GM19452 (cell line): Measurements from ENCODE around the gene LRRFIP1.
"Not testable (repeated sequence)": the region's sequence is repeated elsewhere in the genome, so short reads cannot be mapped to it uniquely, and the experiment has no call there.

ENCODE experiments used
- ATAC-seq: cut with Tn5 transposase; IDR thresholded peaks from one replicate; pipeline ENCODE4 v1.9.1; 2021; ENCODE audit not compliant: unreplicated experiment

LRRFIP1 gene

DNA sequence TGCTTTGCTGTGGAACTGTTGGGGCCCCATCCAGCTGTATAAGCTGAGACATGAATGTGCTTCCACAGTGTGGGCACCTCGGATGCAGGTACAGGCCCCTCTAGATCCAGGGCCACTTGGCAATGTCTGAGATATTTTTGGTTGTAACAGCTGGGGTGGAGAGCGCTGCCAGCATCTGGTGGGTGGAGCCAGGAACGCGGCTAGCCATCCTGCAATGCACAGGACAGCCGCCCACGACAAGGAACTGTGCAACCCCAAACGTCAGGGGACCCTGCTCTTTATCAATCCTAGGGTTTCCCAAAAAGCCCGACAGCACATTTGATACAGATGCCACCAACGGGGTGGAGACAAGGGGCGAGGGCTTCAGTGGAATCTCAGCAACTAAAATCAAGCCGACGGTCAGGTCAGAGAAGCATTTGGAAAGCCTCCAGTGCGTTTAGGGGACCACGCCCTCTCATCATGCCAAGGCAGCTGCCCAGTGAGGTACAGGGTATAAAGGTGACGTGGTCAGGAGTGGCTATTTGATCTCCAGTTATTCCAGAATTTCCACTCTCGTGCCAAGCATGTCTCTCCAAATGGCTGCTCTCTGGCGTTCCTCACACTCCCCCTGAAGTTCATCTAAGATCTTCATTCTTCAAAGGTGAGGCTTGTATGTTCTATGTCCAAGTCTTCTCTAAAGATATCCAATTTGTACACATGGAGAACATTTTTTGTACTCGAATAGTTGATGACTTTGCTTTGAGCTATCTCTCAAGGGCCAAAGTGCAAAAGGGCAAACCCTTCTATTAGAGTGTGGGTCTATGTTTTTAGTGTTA lies 55.7 kb downstream of the LRRFIP1 start:
- ATAC-seq, result no peak

- ATAC-seq, result no peak
These were observed 58.0 kb downstream of the LRRFIP1 start for GRCh38 chr2:237685408-237685807.

DNA sequence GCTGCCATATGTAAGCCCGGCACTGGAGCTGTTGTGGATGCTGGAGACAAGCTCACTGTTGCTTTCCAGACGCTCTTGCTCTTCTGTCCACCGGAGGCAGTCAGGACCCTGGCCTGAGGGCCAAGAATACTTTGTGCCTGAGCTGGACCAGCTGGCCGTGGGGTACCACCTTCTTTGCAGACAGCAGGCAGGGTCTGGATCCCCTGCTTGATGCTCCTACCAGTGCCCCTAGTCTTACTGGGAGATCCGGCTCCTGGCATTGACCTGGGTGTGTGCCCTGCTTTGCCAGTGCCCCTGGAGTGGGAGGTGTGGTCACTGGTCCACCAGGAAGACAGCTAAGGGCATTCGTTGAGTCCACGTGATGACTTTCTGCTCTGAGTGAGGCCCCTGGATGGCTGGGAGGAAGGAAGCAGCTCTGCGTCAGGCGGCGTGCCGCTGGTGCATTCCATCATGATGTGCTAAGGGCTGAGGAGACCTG lies 59.3 kb downstream of the LRRFIP1 start:
- no peak for ATAC-seq

DNA sequence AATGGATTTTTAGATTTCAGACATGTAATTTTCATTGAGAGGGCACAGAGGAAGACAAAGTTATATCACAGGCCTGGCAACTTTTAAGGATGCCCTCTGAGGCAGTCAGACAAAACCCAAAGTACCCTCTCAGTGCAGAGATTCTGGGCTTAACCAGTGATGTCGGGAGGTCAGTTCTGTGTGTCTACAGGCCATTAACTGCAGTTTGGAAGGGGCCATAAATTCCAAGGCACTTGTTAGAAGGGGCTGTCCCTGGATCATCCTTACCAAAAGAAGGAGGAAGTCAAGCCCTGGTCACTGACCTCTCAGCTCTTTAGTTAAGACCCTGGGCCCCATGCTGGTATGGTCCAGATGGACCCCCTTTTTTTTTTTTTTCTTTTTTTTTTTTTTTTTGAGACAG lies 60.7 kb downstream of the LRRFIP1 start:
- ATAC-seq, result no peak

GRCh38 chr2:237688541-237688940 lies 61.2 kb downstream of the LRRFIP1 start:
- ATAC-seq, result not testable (repeated sequence)

DNA sequence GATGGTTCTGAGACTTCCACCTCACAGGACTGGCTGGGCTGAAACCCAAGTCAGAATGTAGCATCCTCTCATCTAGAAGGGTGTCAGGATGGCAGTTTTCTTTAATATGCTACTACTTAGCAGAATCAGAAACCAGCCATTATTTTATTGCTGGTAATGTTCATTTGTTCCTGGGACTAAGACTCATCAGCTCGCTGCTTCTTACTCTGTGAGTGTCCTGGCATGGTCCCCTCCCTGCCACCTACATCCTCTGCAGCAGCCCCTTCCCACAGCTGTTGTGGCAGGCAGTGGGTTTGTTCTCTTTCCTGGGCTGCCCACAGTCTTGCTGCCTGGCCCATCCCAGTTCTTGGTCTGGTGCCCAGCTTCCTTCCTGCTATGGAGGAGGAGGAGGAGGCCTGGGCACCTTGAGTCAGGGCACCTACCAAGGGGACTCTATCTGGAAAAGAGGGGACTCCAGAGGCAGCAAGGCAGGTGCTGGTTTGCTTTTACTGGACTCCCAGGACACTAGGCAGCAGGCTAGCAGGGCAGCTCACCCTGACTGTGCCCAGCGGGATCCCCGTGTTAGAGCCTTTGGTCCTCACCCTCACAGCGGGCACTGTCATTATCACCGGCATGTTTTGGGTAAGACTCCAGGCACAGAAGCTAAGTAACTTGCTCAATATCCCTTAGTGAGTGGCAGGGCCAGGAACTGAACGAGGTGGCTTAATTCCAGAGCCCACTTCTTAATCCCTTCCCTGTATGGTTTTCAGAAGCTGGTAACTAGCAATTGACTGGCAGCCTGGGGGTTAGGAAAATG lies 62.1 kb downstream of the LRRFIP1 start:
- ATAC-seq, result no peak

DNA sequence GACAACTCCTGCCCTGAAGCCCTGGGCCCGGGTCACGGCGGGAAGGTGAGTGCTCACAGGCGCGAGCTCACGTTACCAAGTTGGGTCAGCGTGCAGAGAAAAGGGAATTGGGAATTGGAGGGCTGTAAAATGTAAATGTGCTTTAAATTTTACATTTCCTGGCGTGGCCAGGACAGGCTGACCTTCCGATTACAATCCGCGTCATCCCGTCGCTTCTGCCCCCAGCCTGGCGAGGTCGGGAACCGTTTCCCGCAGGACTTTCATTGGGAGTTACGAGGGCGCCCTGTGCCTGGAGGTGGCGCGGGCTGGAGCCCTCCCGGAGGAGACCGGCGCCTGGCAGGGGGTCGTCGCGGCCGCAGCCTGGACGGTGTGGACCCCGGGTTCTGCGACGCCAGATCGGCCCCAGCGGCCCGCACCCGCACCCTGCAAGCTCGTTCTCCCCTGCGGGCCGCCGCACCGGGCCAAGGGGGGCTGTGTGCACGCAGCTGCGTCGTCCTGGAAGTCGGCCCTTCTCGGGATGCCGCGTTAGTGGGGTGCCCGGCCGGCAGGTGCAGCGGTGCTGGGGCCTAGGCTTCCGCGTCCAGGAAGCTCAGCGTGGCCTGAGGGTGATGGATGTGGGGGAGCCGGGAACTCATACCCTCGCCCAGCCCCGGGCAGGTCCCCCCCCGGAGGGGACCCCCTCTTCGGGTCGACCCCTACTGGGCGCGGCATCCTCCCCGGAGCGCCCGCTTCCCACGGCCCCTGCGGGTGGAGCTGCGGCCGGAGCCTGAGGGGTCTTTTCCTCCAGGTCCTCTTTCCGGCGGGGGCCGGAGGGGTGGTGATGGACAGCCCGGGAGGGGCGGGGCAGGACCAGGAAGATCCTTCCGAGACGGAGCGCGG lies 63.9 kb downstream of the LRRFIP1 start:
- ATAC-seq, result peak; percentile 33

- ATAC-seq, result peak; percentile 45
These were observed 64.7 kb downstream of the LRRFIP1 start for GRCh38 chr2:237691908-237692600.

DNA sequence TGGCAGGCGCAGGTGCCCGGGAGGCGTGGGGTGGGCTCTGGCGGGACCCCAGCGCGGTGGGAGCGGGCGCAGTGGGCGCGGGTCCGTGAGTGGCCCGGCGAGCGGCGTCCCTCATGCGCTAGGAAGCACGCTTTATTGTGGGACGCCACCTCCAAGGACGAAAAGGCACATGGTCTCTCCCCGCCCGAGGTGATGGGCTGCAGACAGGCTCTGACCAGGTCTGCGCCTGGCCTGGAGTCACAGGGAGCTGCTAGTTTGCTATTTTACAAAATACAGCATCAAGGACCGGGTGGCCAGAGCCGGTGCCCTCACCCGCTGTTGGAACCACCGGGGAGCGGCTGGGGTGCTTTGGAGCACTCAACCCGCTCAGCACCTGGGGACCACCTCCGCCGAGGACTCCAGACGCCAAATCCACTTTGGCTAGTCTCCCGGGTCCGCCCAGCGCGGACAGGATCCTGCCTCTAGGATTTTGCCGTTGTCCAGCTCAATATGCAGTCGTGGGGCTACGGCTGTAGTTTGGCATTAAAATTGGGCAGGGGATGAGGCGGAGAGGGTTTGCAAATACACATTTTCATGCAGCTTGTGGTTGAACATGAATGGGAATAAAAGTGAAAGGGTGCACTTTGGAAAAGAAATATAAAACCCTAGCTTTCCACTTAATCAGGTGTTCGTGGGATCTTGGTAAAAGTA lies 65.4 kb downstream of the LRRFIP1 start:
- ATAC-seq, result peak; percentile 6

GRCh38 chr2:237693291-237693994 lies 66.1 kb downstream of the LRRFIP1 start:
- no peak for ATAC-seq

DNA sequence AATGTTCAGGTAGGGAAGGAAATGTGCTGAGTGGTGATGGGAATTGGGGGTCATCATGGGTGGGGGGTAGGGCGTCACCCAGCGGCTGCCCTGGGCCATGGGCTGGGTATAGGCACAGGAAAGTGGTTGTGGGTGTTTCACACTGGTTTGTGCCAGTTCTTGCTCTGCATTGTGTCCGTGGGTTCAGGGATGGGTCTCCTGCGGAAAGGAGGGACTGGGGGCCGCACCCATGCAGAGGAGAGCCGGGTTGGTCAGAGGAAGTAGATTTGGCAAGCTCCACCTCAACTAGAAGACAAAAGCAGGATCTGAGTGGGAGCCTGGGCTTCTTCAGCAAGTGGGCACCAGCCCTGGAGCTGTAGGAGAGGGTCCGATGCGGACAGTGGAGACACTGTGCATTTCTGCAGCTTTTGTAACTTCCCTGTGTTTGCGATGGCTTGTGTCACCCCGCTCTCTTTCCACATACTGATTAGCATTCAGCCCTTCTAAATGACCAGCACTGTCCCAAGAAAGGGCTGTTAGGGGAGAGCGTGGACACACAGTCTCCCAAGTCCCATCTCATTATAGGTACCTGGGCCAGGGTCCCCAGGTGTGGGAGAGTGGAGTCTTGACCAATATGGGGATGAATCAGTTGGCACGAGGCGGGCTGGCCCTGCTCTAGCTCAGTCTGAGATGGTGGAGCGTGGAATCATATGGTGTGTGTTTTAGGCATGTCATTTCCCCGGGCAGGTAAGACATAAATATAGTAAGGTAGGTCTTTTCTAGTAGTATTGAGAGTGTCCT lies 67.2 kb downstream of the LRRFIP1 start:
- no peak for ATAC-seq

DNA sequence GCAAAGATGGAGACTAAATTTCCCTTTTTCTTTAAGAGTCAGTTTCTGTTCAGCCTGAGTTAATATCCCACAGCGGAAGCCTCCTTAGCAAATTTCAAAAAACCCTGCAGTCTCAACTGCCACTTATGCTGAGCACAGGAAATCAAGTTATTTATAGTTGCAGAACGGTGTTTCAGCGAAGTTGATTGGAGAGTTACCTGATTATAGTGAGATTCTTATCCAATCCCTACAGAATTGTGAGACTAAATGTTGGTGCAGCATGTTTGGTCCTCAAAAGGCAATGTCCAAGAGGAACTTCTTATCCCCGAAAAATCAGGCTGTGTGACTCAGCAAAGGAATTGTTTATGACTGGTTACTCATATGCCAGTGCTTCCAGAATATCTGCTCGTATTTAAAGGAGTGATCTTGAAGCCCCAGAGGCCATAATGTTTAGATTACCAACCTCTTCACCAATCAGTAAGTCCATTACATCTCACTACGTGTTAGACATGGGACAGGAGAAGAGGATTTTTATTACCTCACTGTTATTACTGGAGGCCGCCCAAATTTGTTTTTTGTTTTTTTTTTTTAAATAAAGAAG lies 67.9 kb downstream of the LRRFIP1 start:
- ATAC-seq, result no peak

- peak; percentile 17 for ATAC-seq
These were observed 69.1 kb downstream of the LRRFIP1 start for GRCh38 chr2:237696461-237696860.

GRCh38 chr2:237697586-237698357 lies 70.4 kb downstream of the LRRFIP1 start:
- no peak for ATAC-seq

DNA sequence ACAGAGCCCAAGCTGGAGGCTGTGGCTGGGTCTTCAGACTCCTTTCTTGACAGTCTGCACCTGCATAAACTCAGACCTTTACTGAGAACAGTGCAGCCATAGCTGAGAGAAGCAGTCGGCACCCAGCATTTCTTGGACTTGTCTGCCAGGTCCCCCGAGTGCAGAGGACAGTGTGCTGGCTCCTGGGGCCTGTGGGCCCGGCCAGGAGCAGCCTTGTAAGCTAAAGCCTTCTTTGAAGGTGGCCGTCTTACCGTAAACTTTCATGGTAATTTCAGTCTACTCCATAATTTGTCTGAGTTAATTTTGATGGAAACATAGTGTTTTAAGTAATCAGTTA lies 70.9 kb downstream of the LRRFIP1 start:
- ATAC-seq, result no peak

GRCh38 chr2:237699870-237700511 lies 72.6 kb downstream of the LRRFIP1 start:
- ATAC-seq, result no peak

GRCh38 chr2:237700512-237701032 lies 73.2 kb downstream of the LRRFIP1 start:
- ATAC-seq, result no peak
